ENCODE measurements around the gene PLCH1. TPM values are rescaled to one million over a fixed set of nuclear protein-coding genes. Genes with fewer than 3 reads are reported as not detected.

PLCH1 gene
- total and polyA plus RNA-seq, 2 of the 13 experiments (the other 11 are each of a cell fraction or from before 2014, with no cell fraction given) = 2.0 to 3.0 TPM

DNA sequence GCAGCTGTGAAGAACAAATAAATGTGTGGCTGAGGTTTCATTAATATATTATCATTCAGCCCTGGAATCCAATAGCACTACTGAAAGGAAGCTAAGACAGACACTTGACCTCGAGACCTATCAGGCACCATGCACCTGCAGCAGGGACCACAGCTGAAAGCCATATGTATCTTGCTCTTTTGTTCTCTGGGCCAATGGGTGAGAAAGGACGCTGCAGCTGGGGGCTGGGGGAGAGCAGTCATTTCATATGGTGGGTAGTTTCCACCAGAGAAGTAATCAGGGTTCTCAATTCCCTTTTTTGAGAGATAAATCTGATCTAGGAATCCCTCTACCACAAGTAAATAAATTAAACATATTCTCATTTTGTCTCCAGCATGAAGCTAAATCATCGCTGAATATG is 225.8 kb downstream of the PLCH1 start:
- in situ Hi-C loops (cut with HindIII; ENCODE audit: extremely low pct_ligation_motif_present, low pct_unique_long_range_greater_than_20kb) (no loop called here), intact Hi-C loops (cut with micrococcal nuclease; ENCODE audit: unreplicated experiment) (no loop called here)
- no peak for TF ChIP-seq ZNF512B (CRISPR knock-in tag; IDR thresholded peaks at IDR 0.05; ENCODE audit: borderline replicate concordance)
- no peak for TF ChIP-seq ZNF274 (CRISPR knock-in tag; IDR thresholded peaks at IDR 0.05)
- TF ChIP-seq ZZZ3 (CRISPR knock-in tag; IDR thresholded peaks at IDR 0.05; ENCODE audit: borderline replicate concordance) = no peak
- TF ChIP-seq HNRNPLL (IDR thresholded peaks at IDR 0.05; ENCODE audit: low read depth, low read length, poor library complexity, severe bottlenecking) = no peak
- TF ChIP-seq HNF4A (CRISPR knock-in tag; IDR thresholded peaks at IDR 0.05) = no peak
- no peak for TF ChIP-seq GTF2F1 (IDR thresholded peaks at IDR 0.05; ENCODE audit: low read length)
- no peak for TF ChIP-seq WIZ (CRISPR knock-in tag; IDR thresholded peaks at IDR 0.05)
- TF ChIP-seq ZNF451 (CRISPR knock-in tag; IDR thresholded peaks at IDR 0.05) = no peak
- TF ChIP-seq, protein P1, sequence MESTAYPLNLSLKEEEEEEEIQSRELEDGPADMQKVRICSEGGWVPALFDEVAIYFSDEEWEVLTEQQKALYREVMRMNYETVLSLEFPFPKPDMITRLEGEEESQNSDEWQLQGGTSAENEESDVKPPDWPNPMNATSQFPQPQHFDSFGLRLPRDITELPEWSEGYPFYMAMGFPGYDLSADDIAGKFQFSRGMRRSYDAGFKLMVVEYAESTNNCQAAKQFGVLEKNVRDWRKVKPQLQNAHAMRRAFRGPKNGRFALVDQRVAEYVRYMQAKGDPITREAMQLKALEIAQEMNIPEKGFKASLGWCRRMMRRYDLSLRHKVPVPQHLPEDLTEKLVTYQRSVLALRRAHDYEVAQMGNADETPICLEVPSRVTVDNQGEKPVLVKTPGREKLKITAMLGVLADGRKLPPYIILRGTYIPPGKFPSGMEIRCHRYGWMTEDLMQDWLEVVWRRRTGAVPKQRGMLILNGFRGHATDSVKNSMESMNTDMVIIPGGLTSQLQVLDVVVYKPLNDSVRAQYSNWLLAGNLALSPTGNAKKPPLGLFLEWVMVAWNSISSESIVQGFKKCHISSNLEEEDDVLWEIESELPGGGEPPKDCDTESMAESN (CRISPR knock-in tag; conservative IDR thresholded peaks at IDR 0.05) = no peak
- no peak for TF ChIP-seq ZNF530 (CRISPR knock-in tag; IDR thresholded peaks at IDR 0.05; ENCODE audit: low read depth)
- TF ChIP-seq SSRP1 (CRISPR knock-in tag; IDR thresholded peaks at IDR 0.05) = no peak
- no peak for TF ChIP-seq ZNF766 (CRISPR knock-in tag; IDR thresholded peaks at IDR 0.05; ENCODE audit: borderline replicate concordance)
- TF ChIP-seq, protein P2, sequence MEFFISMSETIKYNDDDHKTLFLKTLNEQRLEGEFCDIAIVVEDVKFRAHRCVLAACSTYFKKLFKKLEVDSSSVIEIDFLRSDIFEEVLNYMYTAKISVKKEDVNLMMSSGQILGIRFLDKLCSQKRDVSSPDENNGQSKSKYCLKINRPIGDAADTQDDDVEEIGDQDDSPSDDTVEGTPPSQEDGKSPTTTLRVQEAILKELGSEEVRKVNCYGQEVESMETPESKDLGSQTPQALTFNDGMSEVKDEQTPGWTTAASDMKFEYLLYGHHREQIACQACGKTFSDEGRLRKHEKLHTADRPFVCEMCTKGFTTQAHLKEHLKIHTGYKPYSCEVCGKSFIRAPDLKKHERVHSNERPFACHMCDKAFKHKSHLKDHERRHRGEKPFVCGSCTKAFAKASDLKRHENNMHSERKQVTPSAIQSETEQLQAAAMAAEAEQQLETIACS (CRISPR knock-in tag; IDR thresholded peaks at IDR 0.05) = no peak
- TF ChIP-seq ZNF670 (CRISPR knock-in tag; IDR thresholded peaks at IDR 0.05; ENCODE audit: borderline replicate concordance) = no peak
- no peak for TF ChIP-seq GATAD2A (CRISPR knock-in tag; IDR thresholded peaks at IDR 0.05)
- TF ChIP-seq ZFP36L1 (CRISPR knock-in tag; IDR thresholded peaks at IDR 0.05) = no peak
- no peak for TF ChIP-seq ZNF230 (CRISPR knock-in tag; IDR thresholded peaks at IDR 0.05)
- TF ChIP-seq KDM3A (CRISPR knock-in tag; IDR thresholded peaks at IDR 0.05; ENCODE audit: low read depth) = no peak
- FAIRE-seq = no peak
- Histone ChIP-seq H3K9ac (ENCODE audit: insufficient read depth, low read depth, low read length) (no peak overlapping the region), H3K4me1 (ENCODE audit: insufficient read depth, low read length) (no peaks in the 10 kb centered on the region), H3K4me2 (ENCODE audit: low read depth, low read length) (no peak overlapping the region), H3K36me3 (replicated peaks in 1 of 2; ENCODE audit: control insufficient read depth in 1 of 2, insufficient read depth in 2 of 2, low read length in 2 of 2) (no peaks in the 10 kb centered on the region; a peak in 1 of 5 replicates), H3K27ac (ENCODE audit: extremely low read length, insufficient read depth, low read length) (no peak overlapping the region), H3K9me3 (ENCODE audit: low read length) (no peaks in the 10 kb centered on the region), H2AFZ (ENCODE audit: low read length) (no peak overlapping the region), H3K4me3 (replicated peaks in 1 of 3; ENCODE audit: insufficient read depth in 1 of 3, low read depth in 2 of 3, low read length in 3 of 3) (no peak overlapping the region), H3K27me3 (ENCODE audit: control insufficient read depth in 1 of 2, insufficient read depth in 2 of 2, low read length in 2 of 2) (no peaks in the 10 kb centered on the region), H4K20me1 (ENCODE audit: insufficient read depth, low read length) (no peaks in the 10 kb centered on the region), H3K79me2 (ENCODE audit: insufficient read depth, low read length) (no peaks in the 10 kb centered on the region)
- POLR2A ChIA-PET = no interaction called here
- 69% methylated on average over 3 of the region's 3 CpGs for WGBS (ENCODE audit: low lambda C conversion rate)
- no TSS peak for BruUV-seq (replicated peaks)
- ATAC-seq = no peak
- no peak for DNase-seq (ENCODE audit: low spot score)
- CTCF ChIA-PET (ENCODE audit: low intra/inter-chr PET ratio, low total read pairs) = no interaction called here

Data from HepG2 (cell line).